SK-N-SH (cell line): ENCODE measurements around the gene COCH. TPM values are rescaled to one million over a fixed set of nuclear protein-coding genes. Genes with fewer than 3 reads are reported as not detected.
"Not testable (repeated sequence)": the region's sequence is repeated elsewhere in the genome, so short reads cannot be mapped to it uniquely, and the experiment has no call there.

Source experiments
- CTCF ChIA-PET: fragments of 300-600, 350-600 bp; formaldehyde crosslinking; extraction: SDS; loops from one replicate; lab custom pipeline; 2021; lab: Yijun Ruan, JAX
- POLR2A ChIA-PET: fragments of 350-600 bp; sonication (Branson Sonifier 250); formaldehyde crosslinking; extraction: SDS; loops from one replicate; lab custom pipeline; 2020; ENCODE audit warnings: antibody characterized with exemption, inconsistent platforms; lab: Yijun Ruan, JAX
- DNase-seq: peaks from one replicate; pipeline ENCODE4 v3.0.0; 2012
- H2AFZ ChIP-seq: fragments of 200-600 bp; sonication (generic); 2 replicates; pipeline ENCODE4 v1.8.1; 2016; ENCODE audit warnings: antibody characterized with exemption, mild to moderate bottlenecking, low read depth
- H3F3A ChIP-seq: fragments of 200-600 bp; sonication (generic); replicated peaks from 2 replicates; pipeline ENCODE3; 2016; ENCODE audit warnings: antibody characterized with exemption, mild to moderate bottlenecking; ENCODE audit not compliant: insufficient read depth
- H3K27ac ChIP-seq, 2 experiments: fragments of 200-500 bp in 1 of 2; fragments of 200-600 bp in 1 of 2; sonication (Bioruptor generic) in 1 of 2; sonication (generic), shearing (Covaris generic) in 1 of 2; 2 replicates each; pipeline versions ENCODE4 v1.5.1 to v1.6.1; 2014 to 2016; ENCODE audit warnings: low read depth in 2 of 2, inconsistent platforms in 1 of 2, low read length in 1 of 2, mild to moderate bottlenecking in 1 of 2, mixed read lengths in 1 of 2
- H3K27me3 ChIP-seq: fragments of 200-600 bp; sonication (generic), shearing (Covaris generic); 2 replicates; pipeline ENCODE4 v1.6.1; 2016; ENCODE audit warnings: mixed run types; ENCODE audit not compliant: insufficient read depth
- H3K36me3 ChIP-seq, 2 experiments: fragments of 200-500 bp in 1 of 2; fragments of 200-600 bp in 1 of 2; sonication (Bioruptor generic) in 1 of 2; sonication (generic) in 1 of 2; replicated peaks in 1 of 2; 2 replicates each; pipeline versions ENCODE3 to v1.5.1; 2014 to 2016; ENCODE audit warnings: low read length in 1 of 2, mild to moderate bottlenecking in 1 of 2; ENCODE audit not compliant: insufficient read depth in 2 of 2, control insufficient read depth in 1 of 2
- H3K4me1 ChIP-seq, 2 experiments: fragments of 200-500 bp in 1 of 2; fragments of 200-600 bp in 1 of 2; sonication (Bioruptor generic) in 1 of 2; sonication (generic), shearing (Covaris generic) in 1 of 2; 2 replicates each; pipeline versions ENCODE4 v1.5.1 to v1.6.1; 2014 to 2016; ENCODE audit warnings: low read depth in 1 of 2, low read length in 1 of 2, mixed run types in 1 of 2; ENCODE audit not compliant: insufficient read depth in 2 of 2, control insufficient read depth in 1 of 2
- H3K4me2 ChIP-seq: fragments of 200-600 bp; sonication (generic), shearing (Covaris generic); 2 replicates; pipeline ENCODE4 v1.6.1; 2017; ENCODE audit warnings: mixed run types
- H3K4me3 ChIP-seq, 2 experiments: fragments of 200-500 bp in 1 of 2; fragments of 200-600 bp in 1 of 2; sonication (Bioruptor generic) in 1 of 2; sonication (generic), shearing (Covaris generic) in 1 of 2; 2 replicates each; pipeline versions ENCODE4 v1.5.1 to v1.8.1; 2014 to 2016; ENCODE audit warnings: low read depth in 2 of 2, inconsistent platforms in 1 of 2, low read length in 1 of 2, mild to moderate bottlenecking in 1 of 2, mixed read lengths in 1 of 2, moderate library complexity in 1 of 2
- H3K79me2 ChIP-seq: fragments of 200-600 bp; sonication (generic); 2 replicates; pipeline ENCODE4 v1.8.1; 2017; ENCODE audit warnings: mild to moderate bottlenecking; ENCODE audit not compliant: insufficient read depth
- H3K9ac ChIP-seq: fragments of 200-600 bp; sonication (generic); 2 replicates; pipeline ENCODE4 v1.6.1; 2017; ENCODE audit warnings: mixed run types
- H3K9me2 ChIP-seq: fragments of 200-600 bp; sonication (generic); 2 replicates; pipeline ENCODE4 v1.6.1; 2017; ENCODE audit warnings: mixed run types
- H3K9me3 ChIP-seq: fragments of 200-600 bp; sonication (generic); 2 replicates; pipeline ENCODE4 v1.6.1; 2017; ENCODE audit warnings: mixed run types, mild to moderate bottlenecking, moderate library complexity
- H4K20me1 ChIP-seq: fragments of 200-600 bp; sonication (generic); 2 replicates; pipeline ENCODE4 v1.6.1; 2017; ENCODE audit warnings: mild to moderate bottlenecking, mixed run types; ENCODE audit not compliant: insufficient read depth
- CHD2 ChIP-seq: fragments of 150-350 bp; IDR thresholded peaks from 2 replicates; pipeline ENCODE4 v1.6.1; 2018; ENCODE audit warnings: low read length; ENCODE audit not compliant: partially characterized antibody
- EP300 ChIP-seq, 2 experiments: IDR thresholded peaks; 2 replicates each; pipeline versions ENCODE4 v1.4.0 to v1.6.1; 2012; ENCODE audit warnings: borderline replicate concordance in 1 of 2, low read depth in 1 of 2, low read length in 1 of 2
- FOSL2 ChIP-seq: IDR thresholded peaks from 2 replicates; pipeline ENCODE4 v1.4.0; 2012; ENCODE audit warnings: low read depth, mild to moderate bottlenecking, moderate library complexity, borderline replicate concordance
- FOXJ3 ChIP-seq: sonication (generic); formaldehyde crosslinking; IDR thresholded peaks from 2 replicates; pipeline ENCODE4 v1.5.1; 2020; ENCODE audit warnings: mild to moderate bottlenecking, missing genetic modification reagents
- FOXM1 ChIP-seq: IDR thresholded peaks from 2 replicates; pipeline ENCODE4 v1.4.0; 2012; ENCODE audit warnings: low read depth, mild to moderate bottlenecking
- GATA2 ChIP-seq: sonication (generic); formaldehyde crosslinking; IDR thresholded peaks from 2 replicates; pipeline ENCODE4 v1.5.0; 2020; ENCODE audit warnings: mild to moderate bottlenecking, missing genetic modification reagents
- MXI1 ChIP-seq: IDR thresholded peaks from 2 replicates; pipeline ENCODE4 v1.6.1; 2012; ENCODE audit warnings: mild to moderate bottlenecking, low read depth, low read length, improper control_type of control experiment
- NRF1 ChIP-seq: IDR thresholded peaks from 2 replicates; pipeline ENCODE4 v1.6.1; 2012; ENCODE audit warnings: low read depth, mild to moderate bottlenecking, low read length
- POLR2AphosphoS5 ChIP-seq: IDR thresholded peaks from 2 replicates; pipeline ENCODE4 v1.6.1; 2012; ENCODE audit warnings: low read depth, low read length
- RFX5 ChIP-seq: IDR thresholded peaks from 2 replicates; pipeline ENCODE4 v1.6.1; 2012; ENCODE audit warnings: mild to moderate bottlenecking, improper control_type of control experiment, low read length
- RXRA ChIP-seq: IDR thresholded peaks from 2 replicates; pipeline ENCODE4 v1.4.0; 2012; ENCODE audit warnings: low read depth, mild to moderate bottlenecking, borderline replicate concordance
- TAF1 ChIP-seq: IDR thresholded peaks from 2 replicates; pipeline ENCODE4 v1.6.1; 2012; ENCODE audit warnings: low read depth, mild to moderate bottlenecking, low read length, moderate library complexity, borderline replicate concordance
- YY1 ChIP-seq: IDR thresholded peaks from 2 replicates; pipeline ENCODE4 v1.4.0; 2012; ENCODE audit warnings: low read depth, mild to moderate bottlenecking
- WGBS: methylation state at CpG from one replicate; pipeline ENCODE4 v1.1.6; 2017; ENCODE audit warnings: low lambda C conversion rate; 5-methylcytosine and 5-hydroxymethylcytosine counted together
- polyA plus RNA-seq, 3 experiments: library from polyadenylated mRNA; depleted of rRNA; stranded (reverse); fragments of >200 nt; gene quantifications; 2 replicates each; pipeline ENCODE4 v1.2.3, GENCODE V29; 2012
- TF ChIP-seq, protein P1 (sequence below): IDR thresholded peaks from 2 replicates; pipeline ENCODE4; 2012
- TF ChIP-seq, protein P2 (sequence below): IDR thresholded peaks from 2 replicates; pipeline ENCODE4 v1.6.1; 2012; ENCODE audit warnings: mild to moderate bottlenecking, low read depth, low read length, moderate library complexity
- TF ChIP-seq, protein P3 (sequence below): fragments of 200-600 bp; sonication (generic); IDR thresholded peaks from 2 replicates; pipeline ENCODE4 v1.6.1; 2017; ENCODE audit warnings: antibody characterized with exemption, mild to moderate bottlenecking, moderate library complexity
- TF ChIP-seq, protein P4 (sequence below): fragments of 150-350 bp; IDR thresholded peaks from 2 replicates; pipeline ENCODE4 v1.6.1; 2016; ENCODE audit warnings: mild to moderate bottlenecking, low read depth, low read length
- TF ChIP-seq, protein P5 (sequence below): fragments of 150-350 bp; IDR thresholded peaks from 2 replicates; pipeline ENCODE4 v1.6.1; 2017; ENCODE audit warnings: antibody characterized with exemption, low read length, low read depth, borderline replicate concordance
- TF ChIP-seq, protein P6 (sequence below): IDR thresholded peaks from 2 replicates; pipeline ENCODE4 v1.4.0; 2012; ENCODE audit warnings: low read depth, borderline replicate concordance

COCH gene
- polyA plus RNA-seq, 1 of the 3 experiments (the other 2 are of a cell fraction), result 9.3 TPM

DNA sequence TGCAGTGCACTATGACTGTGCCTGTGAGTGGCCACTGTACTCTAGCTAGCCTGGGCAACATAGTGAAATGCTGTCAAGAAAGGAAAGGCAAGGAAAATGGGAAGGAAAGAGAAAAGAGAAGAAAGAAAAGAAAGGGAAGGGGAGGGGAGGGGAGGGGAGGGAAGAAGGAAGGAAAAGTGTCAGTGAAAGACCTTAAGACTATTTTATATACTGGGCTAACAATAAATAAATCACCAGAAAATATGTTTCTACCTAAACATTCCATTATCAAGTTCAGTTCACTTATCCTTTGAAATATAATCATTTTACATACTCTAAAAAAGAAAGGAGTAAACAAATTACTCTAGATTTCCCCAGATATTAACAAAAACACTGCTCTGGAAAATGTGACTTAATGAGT lies 22.1 kb downstream of the COCH start:
- Histone ChIP-seq H3K36me3 (peaks cover 36 to 50% of the 10 kb centered on the region in 2 experiments), H2AFZ (no peak overlapping the region), H3K79me2 (no peaks in the 10 kb centered on the region; the same call in 1 of the 2 replicates), H3K9me3 (no peaks in the 10 kb centered on the region), H3K4me2 (no peak overlapping the region), H3K9ac (no peak overlapping the region), H3K4me3 (no peak overlapping the region), H3K9me2 (no peaks in the 10 kb centered on the region), H3K27ac (no peak overlapping the region), H3K4me1 (no peaks in the 10 kb centered on the region; a peak in 1 of 4 replicates)
- ChIA-PET CTCF (no interaction called here), POLR2A (no interaction called here)
- DNase-seq, result no peak
- TF ChIP-seq FOXJ3 (CRISPR knock-in tag), result no peak
- TF ChIP-seq, protein P1, sequence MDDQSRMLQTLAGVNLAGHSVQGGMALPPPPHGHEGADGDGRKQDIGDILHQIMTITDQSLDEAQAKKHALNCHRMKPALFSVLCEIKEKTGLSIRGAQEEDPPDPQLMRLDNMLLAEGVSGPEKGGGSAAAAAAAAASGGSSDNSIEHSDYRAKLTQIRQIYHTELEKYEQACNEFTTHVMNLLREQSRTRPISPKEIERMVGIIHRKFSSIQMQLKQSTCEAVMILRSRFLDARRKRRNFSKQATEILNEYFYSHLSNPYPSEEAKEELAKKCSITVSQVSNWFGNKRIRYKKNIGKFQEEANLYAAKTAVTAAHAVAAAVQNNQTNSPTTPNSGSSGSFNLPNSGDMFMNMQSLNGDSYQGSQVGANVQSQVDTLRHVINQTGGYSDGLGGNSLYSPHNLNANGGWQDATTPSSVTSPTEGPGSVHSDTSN, result no peak
- TF ChIP-seq EP300 (IDR thresholded peaks at IDR 0.05; ENCODE audit: borderline replicate concordance in 1 of 2, low read depth in 1 of 2, low read length in 1 of 2), result no peak
- no peak for TF ChIP-seq RFX5
- TF ChIP-seq CHD2, result no peak
- no peak for TF ChIP-seq YY1
- TF ChIP-seq MXI1, result no peak
- no peak for TF ChIP-seq GATA2 (CRISPR knock-in tag)
- TF ChIP-seq, protein P2, sequence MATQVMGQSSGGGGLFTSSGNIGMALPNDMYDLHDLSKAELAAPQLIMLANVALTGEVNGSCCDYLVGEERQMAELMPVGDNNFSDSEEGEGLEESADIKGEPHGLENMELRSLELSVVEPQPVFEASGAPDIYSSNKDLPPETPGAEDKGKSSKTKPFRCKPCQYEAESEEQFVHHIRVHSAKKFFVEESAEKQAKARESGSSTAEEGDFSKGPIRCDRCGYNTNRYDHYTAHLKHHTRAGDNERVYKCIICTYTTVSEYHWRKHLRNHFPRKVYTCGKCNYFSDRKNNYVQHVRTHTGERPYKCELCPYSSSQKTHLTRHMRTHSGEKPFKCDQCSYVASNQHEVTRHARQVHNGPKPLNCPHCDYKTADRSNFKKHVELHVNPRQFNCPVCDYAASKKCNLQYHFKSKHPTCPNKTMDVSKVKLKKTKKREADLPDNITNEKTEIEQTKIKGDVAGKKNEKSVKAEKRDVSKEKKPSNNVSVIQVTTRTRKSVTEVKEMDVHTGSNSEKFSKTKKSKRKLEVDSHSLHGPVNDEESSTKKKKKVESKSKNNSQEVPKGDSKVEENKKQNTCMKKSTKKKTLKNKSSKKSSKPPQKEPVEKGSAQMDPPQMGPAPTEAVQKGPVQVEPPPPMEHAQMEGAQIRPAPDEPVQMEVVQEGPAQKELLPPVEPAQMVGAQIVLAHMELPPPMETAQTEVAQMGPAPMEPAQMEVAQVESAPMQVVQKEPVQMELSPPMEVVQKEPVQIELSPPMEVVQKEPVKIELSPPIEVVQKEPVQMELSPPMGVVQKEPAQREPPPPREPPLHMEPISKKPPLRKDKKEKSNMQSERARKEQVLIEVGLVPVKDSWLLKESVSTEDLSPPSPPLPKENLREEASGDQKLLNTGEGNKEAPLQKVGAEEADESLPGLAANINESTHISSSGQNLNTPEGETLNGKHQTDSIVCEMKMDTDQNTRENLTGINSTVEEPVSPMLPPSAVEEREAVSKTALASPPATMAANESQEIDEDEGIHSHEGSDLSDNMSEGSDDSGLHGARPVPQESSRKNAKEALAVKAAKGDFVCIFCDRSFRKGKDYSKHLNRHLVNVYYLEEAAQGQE, result no peak
- TF ChIP-seq, protein P3, sequence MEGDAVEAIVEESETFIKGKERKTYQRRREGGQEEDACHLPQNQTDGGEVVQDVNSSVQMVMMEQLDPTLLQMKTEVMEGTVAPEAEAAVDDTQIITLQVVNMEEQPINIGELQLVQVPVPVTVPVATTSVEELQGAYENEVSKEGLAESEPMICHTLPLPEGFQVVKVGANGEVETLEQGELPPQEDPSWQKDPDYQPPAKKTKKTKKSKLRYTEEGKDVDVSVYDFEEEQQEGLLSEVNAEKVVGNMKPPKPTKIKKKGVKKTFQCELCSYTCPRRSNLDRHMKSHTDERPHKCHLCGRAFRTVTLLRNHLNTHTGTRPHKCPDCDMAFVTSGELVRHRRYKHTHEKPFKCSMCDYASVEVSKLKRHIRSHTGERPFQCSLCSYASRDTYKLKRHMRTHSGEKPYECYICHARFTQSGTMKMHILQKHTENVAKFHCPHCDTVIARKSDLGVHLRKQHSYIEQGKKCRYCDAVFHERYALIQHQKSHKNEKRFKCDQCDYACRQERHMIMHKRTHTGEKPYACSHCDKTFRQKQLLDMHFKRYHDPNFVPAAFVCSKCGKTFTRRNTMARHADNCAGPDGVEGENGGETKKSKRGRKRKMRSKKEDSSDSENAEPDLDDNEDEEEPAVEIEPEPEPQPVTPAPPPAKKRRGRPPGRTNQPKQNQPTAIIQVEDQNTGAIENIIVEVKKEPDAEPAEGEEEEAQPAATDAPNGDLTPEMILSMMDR, result no peak
- TF ChIP-seq RXRA, result no peak
- TF ChIP-seq FOSL2, result no peak
- no peak for TF ChIP-seq FOXM1
- TF ChIP-seq, protein P4, sequence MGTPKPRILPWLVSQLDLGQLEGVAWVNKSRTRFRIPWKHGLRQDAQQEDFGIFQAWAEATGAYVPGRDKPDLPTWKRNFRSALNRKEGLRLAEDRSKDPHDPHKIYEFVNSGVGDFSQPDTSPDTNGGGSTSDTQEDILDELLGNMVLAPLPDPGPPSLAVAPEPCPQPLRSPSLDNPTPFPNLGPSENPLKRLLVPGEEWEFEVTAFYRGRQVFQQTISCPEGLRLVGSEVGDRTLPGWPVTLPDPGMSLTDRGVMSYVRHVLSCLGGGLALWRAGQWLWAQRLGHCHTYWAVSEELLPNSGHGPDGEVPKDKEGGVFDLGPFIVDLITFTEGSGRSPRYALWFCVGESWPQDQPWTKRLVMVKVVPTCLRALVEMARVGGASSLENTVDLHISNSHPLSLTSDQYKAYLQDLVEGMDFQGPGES, result no peak
- no peak for TF ChIP-seq POLR2AphosphoS5
- no peak for TF ChIP-seq NRF1
- TF ChIP-seq, protein P5, sequence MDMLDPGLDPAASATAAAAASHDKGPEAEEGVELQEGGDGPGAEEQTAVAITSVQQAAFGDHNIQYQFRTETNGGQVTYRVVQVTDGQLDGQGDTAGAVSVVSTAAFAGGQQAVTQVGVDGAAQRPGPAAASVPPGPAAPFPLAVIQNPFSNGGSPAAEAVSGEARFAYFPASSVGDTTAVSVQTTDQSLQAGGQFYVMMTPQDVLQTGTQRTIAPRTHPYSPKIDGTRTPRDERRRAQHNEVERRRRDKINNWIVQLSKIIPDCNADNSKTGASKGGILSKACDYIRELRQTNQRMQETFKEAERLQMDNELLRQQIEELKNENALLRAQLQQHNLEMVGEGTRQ, result no peak
- no peak for TF ChIP-seq TAF1
- TF ChIP-seq, protein P6, sequence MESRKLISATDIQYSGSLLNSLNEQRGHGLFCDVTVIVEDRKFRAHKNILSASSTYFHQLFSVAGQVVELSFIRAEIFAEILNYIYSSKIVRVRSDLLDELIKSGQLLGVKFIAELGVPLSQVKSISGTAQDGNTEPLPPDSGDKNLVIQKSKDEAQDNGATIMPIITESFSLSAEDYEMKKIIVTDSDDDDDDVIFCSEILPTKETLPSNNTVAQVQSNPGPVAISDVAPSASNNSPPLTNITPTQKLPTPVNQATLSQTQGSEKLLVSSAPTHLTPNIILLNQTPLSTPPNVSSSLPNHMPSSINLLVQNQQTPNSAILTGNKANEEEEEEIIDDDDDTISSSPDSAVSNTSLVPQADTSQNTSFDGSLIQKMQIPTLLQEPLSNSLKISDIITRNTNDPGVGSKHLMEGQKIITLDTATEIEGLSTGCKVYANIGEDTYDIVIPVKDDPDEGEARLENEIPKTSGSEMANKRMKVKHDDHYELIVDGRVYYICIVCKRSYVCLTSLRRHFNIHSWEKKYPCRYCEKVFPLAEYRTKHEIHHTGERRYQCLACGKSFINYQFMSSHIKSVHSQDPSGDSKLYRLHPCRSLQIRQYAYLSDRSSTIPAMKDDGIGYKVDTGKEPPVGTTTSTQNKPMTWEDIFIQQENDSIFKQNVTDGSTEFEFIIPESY, result no peak
- TF ChIP-seq, all 33 proteins: peak for 0
- Histone ChIP-seq H3F3A (peaks cover 7% of the 10 kb centered on the region), H3K27me3 (no peaks in the 10 kb centered on the region), H4K20me1 (no peaks in the 10 kb centered on the region)

DNA sequence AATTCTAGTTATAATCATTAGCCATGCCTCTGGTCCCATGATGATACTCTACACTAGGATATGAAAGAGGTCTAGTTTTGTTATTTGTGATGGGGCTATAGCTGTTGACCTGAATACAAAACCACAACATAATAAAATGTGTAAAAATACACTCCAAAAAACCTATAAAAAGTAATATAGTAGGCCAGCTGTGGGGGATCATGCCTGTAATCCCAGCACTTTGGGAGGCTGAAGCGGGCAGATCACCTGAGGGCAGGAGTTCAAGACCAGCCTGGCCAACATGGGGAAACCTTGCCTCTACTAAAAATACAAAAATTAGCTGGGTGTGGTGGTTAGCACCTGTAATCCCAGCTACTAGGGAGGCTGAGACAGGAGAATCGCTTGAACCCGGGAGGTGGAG lies 22.8 kb downstream of the COCH start:
- peaks cover 35 to 56% of the 10 kb centered on the region in 2 experiments for H3K36me3 ChIP-seq
- H3K4me2 ChIP-seq, H3K4me3 ChIP-seq, H3K9ac ChIP-seq, H2AFZ ChIP-seq, H3K4me1 ChIP-seq, DNase-seq, H3F3A ChIP-seq, H3K9me3 ChIP-seq, POLR2A ChIA-PET, H3K27me3 ChIP-seq, H3K9me2 ChIP-seq, CTCF ChIA-PET, H4K20me1 ChIP-seq, H3K27ac ChIP-seq, H3K79me2 ChIP-seq: not testable (repeated sequence)
- WGBS, result 94% methylated on average over 3 of the region's 3 CpGs
